Epithelial cell of proximal tubule (primary cell): ENCODE results near the gene PRXL2B. TPM values are rescaled to one million over a fixed set of nuclear protein-coding genes. Genes with fewer than 3 reads are reported as not detected.
A peak's percentile ranks its signal among the peaks of the same experiment; 100 is the strongest.

Source experiments
- DNase-seq: peaks from one replicate; pipeline ENCODE4 v3.0.0-alpha.2; 2011; ENCODE audit warnings: low read depth
- H3K4me3 ChIP-seq: 2 replicates; pipeline ENCODE4 v1.5.1; 2011; ENCODE audit warnings: low read depth, mild to moderate bottlenecking, low read length
- CTCF ChIP-seq: conservative IDR thresholded peaks from 2 replicates; pipeline ENCODE4 v1.5.1; 2012; ENCODE audit warnings: low read depth, mild to moderate bottlenecking, low read length
- total RNA-seq: library from RNA; depleted of rRNA; stranded (reverse); fragments of >200 nt; gene quantifications from 2 replicates; pipeline ENCODE4 v1.2.3, GENCODE V29; 2015

The PRXL2B gene
- total RNA-seq, 1 donor from 2014 or later = 72.2 TPM

- TF ChIP-seq CTCF = no peak
- no peak for DNase-seq
Observed at GRCh38 chr1:2553871-2554620, 32.5 kb upstream of the PRXL2B start.

DNA sequence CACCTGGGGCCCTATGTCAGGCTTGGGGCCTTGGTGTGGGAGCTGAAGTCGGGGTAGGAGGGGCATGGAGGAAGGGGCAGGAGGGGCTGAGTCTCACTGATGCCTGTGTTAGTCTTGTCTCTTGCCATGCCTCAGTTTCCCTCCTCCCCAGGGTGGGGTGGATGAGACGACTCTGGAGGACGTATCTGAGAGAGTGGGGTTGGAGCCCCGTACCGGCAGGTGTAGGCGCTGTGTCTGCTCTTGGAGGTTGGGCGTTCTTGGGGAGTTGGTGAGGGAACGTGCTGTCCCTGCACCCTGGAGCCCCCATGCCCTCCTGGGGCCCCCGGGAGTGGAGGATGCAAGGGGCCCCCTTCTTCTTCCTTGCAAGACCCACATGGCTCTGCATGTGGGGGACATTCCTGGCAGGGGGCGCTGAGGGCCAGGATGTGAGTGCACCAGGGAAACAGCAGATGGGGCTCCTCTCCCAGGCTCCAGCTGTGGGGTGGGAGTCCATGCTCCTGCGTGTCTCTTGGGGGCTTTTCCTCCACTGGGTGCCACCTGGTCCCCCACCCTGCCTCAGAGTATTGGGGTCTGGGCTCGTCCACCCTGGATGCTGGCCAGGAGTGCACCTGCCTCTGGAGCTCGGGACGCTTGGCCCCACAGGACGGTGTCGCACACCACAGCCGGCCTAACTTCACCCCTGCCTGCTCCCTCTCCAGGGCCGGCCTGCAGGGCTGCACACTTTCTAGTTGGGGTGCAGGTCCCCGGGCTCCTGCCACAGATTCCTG, 31.8 kb upstream of the PRXL2B start:
- no peak overlapping the region for H3K4me3 ChIP-seq
- DNase-seq = no peak
- TF ChIP-seq CTCF = peak; percentile 64

More at GRCh38 chr1:2553871-2554620, 32.5 kb upstream of the PRXL2B start:
- H3K4me3 ChIP-seq = no peak overlapping the region

DNA sequence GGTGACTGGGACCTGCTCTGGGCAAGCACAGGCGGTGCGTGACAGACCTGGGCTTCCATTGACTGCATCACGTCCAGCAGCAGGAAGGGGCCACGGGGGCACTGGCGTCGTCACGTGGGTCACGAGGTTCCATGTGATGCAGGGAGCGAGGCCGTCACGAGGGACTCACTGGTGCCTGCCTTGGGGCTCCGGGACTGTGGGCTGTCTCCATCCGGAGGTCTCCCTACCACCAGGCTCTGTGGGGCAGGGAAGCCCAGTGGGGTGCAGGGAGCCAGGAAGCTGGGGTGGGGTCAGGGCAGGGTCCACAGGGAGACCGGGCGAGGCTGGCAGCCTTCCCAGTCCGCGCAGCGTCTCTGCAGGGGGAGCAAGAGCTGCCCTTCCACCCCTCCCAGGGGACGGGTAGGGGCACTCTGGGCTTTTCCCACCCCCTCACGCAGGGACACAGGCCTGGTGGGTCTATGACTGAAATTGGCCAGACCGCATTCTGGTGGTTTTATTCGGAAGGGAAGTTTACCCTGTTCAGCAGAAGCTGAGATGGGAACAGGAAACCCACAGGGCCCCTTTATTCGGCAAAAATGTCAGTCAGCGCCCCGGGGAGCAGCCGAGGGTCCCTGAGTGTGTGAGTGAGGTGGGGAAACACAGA, 30.8 kb upstream of the PRXL2B start:
- no peak for TF ChIP-seq CTCF
- H3K4me3 ChIP-seq = peak overlapping the region; percentile 81

DNA sequence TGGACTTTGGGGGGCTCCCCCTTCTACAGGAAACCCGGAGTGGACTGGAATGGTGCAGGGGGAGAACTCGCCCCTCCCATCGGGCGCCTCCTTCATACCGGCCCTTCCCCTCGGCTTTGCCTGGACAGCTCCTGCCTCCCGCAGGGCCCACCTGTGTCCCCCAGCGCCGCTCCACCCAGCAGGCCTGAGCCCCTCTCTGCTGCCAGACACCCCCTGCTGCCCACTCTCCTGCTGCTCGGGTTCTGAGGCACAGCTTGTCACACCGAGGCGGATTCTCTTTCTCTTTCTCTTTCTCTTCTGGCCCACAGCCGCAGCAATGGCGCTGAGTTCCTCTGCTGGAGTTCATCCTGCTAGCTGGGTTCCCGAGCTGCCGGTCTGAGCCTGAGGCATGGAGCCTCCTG, 30.3 kb upstream of the PRXL2B start, which contains the start of gene TNFRSF14:
TNFRSF14 (plus strand) TSS at position 95 of the 401 bp plus-strand sequence; CDS start at position 389, 294 bp downstream.
- DNase-seq = no peak
- peak within 1 kb of the TSS; percentile 81 for H3K4me3 ChIP-seq
- TF ChIP-seq CTCF = peak; percentile 15

More for the DNA sequence above, 30.8 kb upstream of the PRXL2B start:
- no peak for DNase-seq

GRCh38 chr1:2556678-2557481, 29.7 kb upstream of the PRXL2B start:
- no peak for DNase-seq
- peak overlapping the region; percentile 81 for H3K4me3 ChIP-seq
- TF ChIP-seq CTCF = peak; percentile 23
